Activated gamma-delta T cell (primary cell): Measurements from ENCODE around the gene KANK2.
"Not testable (repeated sequence)": the region's sequence is repeated elsewhere in the genome, so short reads cannot be mapped to it uniquely, and the experiment has no call there.

Experiments
- DNase-seq: peaks from one replicate; lab custom pipeline; 2025; lab: John Stamatoyannopoulos, UW

Gene KANK2

GRCh38 chr19:11140023-11140538 is 57.3 kb downstream of the KANK2 start:
- DNase-seq: not testable (repeated sequence)

DNA sequence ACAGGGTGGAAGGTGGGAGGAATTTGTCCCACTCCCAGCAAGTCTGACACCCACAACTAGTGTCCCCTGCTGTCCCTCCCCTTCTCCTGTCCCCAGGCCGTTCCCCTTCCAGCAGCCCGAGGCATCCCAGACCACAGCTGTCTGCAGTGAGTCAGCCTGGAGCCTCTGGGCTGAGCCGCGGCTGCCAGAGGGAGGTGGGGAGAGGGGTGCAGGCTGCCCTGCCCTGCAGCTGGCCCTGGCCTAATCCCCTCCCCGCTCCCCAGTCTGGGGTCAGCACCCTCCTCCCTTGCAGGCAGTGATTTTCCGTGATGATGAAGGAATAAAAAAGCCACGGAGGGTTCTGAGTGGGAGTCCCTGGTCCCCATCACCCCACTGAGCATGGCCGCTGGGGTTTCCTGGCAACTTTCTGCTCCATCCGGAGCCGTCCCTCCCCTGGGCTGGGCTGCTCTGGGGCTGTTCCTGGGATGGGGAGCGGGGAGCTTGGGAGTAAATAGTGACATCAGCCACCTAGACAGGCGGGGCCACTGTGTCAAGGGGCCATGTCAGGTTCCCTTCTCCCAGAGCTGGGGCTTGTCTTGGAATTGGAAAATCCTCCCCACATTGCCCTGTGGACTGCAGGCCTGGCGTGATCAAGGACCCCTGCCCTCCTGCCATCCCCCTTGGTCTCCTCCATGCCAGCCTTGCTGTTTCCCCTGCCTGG is 58.6 kb downstream of the KANK2 start:
- DNase-seq: no peak

DNA sequence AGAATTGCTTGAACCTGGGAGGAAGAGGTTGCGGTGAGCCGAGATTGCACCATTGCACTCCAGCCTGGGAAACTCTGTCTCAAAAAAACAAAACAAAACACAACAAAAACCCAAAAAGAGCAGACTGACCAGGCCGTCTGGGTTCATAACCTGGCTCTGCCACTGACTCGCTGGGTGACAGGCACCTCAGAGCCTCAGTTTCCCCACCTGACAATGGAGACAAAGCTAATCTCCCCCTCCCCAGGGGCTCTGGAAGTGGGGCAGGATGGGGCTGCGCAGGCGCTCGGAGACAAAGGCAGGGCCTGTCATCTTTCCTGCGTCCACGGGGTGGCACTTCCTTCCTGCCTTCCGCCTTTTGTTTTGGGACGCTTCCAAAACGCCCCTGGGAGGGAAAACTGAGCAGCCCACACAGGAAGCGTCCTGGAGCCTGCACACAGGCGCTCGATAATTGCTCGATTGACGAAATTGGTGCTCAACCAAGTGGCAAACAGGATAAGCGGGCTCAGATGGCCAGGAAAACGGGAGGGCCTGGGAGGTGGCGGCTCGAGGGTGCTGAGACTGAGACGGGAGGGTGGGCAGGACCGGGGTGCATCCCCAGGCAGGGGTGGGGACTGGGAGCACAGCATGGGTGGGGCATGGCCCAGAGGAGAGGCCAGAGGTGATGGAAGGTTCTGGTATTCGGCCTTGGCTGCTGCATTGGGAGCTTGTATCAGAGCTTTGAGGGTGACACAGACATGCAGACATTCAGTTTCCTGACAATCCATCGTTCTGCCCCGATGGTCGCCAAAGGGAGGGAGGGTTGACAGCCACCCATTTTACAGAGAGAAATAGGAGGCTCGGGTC is 59.6 kb downstream of the KANK2 start:
- no peak for DNase-seq

- DNase-seq: no peak
Measured at GRCh38 chr19:11136400-11137101, 60.8 kb downstream of the KANK2 start.

- DNase-seq: no peak
Measured at GRCh38 chr19:11131471-11131870, 65.9 kb downstream of the KANK2 start.

- no peak for DNase-seq
Measured at GRCh38 chr19:11130824-11131455, 66.4 kb downstream of the KANK2 start.

DNA sequence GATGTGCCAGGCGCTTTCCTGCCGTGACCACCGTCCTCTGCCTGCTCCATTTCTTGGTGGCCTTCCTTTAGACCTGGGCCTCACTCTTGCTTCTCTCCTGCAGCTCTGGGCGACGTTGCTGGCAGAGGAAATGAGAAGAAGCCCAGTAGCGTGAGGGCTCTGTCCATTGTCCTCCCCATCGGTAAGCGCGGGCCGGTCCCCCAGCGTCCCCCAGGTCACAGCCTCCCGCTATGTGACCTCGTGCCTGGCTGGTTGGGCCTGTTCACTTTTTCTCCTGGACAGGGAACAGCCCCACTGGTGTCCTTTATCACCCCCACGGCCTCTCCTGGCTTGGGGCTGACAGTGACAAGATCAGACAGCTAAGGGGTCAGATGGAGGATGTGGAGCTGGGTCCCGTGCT is 69.4 kb downstream of the KANK2 start:
- DNase-seq: no peak

- DNase-seq: no peak
Measured at GRCh38 chr19:11125994-11126685, 71.2 kb downstream of the KANK2 start.

DNA sequence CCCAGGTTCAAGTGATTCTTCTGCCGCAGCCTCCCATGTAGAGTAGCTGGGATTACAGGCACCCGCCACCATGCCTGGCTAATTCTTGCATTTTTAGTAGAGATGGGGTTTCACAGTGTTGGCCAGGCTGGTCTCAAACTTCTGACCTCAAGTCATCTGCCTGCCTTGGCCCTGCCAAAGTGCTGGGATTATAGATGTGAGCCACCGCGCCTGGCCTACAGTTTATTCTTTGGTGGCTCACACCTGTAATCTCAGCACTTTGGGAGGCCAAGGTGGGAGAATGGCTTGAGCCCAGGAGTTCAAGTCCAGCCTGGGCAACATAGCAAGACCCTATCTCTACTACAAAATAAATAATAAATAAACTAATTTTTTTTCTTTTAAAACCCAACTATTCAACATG is 73.2 kb downstream of the KANK2 start:
- not testable (repeated sequence) for DNase-seq

GRCh38 chr19:11123114-11123513 is 74.2 kb downstream of the KANK2 start:
- DNase-seq: no peak

GRCh38 chr19:11121963-11122362 is 75.4 kb downstream of the KANK2 start:
- not testable (repeated sequence) for DNase-seq

GRCh38 chr19:11116507-11116906 is 80.8 kb downstream of the KANK2 start:
- no peak for DNase-seq

DNA sequence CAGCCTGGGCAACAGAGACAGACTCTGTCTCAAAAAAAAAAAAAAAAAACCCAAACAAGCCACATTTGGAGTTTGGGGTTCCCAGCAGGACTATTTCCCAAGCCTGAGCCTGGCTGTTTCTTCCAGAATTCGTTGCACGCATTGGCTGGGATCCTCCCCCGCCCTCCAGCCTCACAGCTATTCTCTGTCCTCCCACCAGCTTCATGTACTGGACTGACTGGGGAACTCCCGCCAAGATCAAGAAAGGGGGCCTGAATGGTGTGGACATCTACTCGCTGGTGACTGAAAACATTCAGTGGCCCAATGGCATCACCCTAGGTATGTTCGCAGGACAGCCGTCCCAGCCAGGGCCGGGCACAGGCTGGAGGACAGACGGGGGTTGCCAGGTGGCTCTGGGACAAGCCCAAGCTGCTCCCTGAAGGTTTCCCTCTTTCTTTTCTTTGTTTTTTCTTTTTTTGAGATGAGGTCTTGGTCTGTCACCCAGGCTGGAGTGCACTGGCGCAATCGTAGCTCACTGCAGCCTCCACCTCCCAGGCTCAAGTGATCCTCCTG is 81.4 kb downstream of the KANK2 start:
- no peak for DNase-seq

DNA sequence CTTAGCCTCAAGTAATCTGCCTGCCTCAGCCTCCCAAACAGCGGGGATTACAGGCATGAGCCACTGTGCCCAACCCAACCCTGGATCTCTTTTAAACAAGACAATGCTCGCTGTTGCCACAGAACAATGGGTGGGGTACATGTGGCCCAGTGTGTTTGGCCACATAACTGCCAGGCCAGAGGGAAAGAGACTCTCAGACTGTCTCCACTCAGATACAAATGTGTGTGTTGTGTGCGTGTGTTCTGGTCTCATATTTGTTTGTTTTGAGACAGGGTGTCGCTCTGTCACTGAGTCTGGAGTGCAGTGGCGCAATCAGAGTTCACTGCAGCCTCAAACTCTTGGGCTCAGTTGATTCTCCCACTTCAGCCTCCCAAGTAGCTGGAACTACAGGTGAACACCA is 82.3 kb downstream of the KANK2 start:
- no peak for DNase-seq
